ENCODE measurements around the gene MYO1B.

DNA sequence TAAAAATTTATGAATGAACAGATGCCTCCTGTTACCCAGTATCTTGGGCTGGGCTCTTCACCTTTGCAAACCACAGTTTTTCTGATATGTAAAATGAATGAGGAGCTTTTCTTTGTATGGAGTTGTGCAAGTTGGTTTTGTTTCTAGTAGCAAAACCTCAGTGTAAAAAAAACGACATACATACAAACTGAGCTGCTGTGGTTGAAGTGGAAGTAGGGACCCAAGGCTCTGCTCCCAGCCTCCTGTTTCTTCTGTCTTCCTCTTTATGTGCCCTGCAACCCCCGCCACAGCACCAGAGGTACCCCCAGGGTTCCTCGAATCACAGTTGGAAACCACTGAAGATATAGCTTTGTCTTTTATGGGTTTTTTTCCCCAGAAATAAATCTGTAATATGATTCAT lies 118.1 kb downstream of the MYO1B start:
- TF ChIP-seq, protein P1, sequence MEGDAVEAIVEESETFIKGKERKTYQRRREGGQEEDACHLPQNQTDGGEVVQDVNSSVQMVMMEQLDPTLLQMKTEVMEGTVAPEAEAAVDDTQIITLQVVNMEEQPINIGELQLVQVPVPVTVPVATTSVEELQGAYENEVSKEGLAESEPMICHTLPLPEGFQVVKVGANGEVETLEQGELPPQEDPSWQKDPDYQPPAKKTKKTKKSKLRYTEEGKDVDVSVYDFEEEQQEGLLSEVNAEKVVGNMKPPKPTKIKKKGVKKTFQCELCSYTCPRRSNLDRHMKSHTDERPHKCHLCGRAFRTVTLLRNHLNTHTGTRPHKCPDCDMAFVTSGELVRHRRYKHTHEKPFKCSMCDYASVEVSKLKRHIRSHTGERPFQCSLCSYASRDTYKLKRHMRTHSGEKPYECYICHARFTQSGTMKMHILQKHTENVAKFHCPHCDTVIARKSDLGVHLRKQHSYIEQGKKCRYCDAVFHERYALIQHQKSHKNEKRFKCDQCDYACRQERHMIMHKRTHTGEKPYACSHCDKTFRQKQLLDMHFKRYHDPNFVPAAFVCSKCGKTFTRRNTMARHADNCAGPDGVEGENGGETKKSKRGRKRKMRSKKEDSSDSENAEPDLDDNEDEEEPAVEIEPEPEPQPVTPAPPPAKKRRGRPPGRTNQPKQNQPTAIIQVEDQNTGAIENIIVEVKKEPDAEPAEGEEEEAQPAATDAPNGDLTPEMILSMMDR (IDR thresholded peaks at IDR 0.05; ENCODE audit: low read length): no peak
- no peak for TF ChIP-seq EZH2 (IDR thresholded peaks at IDR 0.05; ENCODE audit: borderline replicate concordance, low read length)
